Cortex of kidney (tissue), 1 donor: ENCODE data around the gene ZNF853.

Experiments
- DNase-seq: peaks from one replicate; lab custom pipeline; 2025; lab: John Stamatoyannopoulos, UW

The ZNF853 gene

DNA sequence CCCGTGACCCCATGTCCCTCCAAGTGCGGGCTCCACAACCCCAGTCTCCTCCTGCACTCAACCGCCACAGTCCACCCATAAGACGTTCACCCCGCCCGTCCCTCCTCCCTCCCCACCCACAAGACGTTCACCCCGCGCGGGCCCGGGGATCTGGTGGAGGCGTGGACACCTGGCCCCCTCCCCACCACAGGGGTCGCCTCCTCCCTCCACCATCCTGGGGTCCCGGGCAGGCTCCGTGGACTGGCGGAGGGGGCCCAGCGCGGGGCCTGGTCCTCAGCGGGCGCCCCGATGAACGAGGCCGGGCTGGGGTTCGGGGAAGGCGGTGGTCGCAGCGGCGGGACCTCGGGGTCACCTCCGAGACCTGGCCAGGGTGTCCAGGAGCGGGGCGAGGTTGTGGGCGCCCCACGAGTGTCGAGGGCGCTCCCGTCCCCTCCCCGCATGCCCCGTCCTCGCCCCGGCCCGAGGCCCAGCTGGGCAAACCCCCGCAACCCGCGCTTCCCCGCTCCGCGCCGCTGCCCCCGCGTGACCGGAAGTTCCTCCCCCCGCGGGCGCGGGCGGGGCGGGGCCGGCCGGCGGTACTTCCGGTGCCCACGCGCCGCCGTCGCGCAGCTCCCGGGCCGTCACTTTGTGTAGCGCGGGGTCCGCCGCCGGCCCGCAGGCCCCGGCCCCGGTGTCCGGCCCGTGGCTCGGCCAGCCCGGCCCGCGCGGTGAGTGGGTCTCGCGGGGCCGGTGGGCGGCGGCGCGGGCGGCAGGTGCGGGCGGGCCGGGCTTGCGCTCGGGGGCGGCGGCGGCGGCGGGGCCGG is 21.5 kb downstream of the ZNF853 start, which contains the start of gene ZNF316:
Gene ZNF316 (plus strand): TSS at position 578 of the 803 bp plus-strand sequence. CDS start 5,092 bp downstream, outside the sequence.
- no peak for DNase-seq

DNA sequence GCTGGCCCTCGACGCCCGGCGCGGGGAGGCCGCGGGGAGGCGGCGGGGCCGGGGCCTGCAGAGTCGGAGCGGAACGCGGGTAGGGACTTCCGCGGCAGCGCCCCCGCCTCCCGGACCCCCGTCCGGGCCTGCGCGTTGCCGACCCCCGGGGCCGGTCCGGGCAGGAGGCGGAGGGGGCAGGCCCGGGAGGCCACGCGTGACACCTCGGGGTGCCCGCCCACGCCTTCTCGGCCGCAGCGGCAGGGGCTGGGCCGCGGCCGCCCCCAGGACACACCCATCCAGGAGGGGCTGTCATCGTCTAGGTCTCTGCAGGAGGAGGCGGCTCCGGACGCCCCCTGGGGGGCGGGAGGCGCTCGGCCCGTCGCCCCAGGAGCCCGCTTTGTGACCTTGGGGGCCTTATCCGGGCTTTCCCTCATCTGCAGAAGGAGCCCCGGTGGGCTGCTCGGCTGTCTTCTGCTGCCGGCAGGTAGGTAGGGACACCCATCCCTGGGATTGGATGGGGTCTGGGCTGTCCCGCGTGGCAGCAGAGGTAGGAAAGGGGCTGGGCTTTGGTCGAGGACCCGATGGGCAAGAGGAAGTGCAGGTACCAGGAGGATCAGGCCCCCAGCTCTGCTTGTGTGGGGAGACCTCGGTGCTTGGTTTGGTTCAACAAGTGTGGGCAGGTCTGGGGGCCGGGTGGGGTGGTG is 22.3 kb downstream of the ZNF853 start:
- DNase-seq: no peak

DNA sequence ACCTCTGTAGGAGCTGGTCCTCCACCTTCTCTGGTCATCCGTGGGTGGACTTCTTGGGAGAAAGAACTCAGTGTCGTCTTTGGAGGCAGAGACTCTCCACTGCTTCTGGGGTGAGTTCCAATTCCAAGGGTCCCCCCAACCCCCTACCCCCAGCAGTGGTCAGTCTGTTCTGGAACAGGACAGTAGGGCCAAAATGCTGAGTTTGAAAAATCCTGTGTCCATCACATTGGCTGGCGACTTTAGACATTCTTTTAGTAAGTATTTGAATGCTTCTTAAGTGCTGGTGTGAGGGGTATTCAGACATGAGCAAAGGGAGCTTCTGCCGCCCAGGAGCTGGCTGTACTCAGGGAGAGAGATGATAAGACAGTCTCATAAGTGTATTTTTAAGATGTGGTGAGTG is 23.6 kb downstream of the ZNF853 start:
- DNase-seq: no peak

GRCh38 chr7:6639627-6640026 is 24.2 kb downstream of the ZNF853 start:
- DNase-seq: no peak

DNA sequence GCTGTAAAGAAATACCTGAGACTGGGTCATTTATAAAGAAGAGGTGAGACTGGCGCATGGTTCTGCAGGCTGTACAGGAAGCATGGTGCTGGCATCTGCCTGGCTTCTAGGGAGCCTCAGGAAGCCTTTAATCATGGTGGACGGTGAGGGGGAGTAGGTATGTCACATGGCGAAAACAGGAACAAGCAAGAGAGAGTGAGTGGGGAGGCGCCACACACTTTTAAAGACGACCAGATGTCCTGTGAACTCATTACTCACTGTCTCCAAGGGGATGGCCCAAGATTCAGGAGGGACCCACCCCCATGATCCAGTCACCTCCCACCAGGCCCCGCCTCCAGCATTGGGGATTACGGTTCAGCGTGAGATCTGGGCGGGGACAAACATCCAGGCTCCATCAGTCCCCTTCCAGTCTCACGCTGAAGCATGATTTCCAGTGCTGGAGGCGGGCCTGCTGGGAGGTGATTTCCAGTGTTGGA is 24.9 kb downstream of the ZNF853 start:
- no peak for DNase-seq

GRCh38 chr7:6641305-6642035 is 26.1 kb downstream of the ZNF853 start:
- no peak for DNase-seq

DNA sequence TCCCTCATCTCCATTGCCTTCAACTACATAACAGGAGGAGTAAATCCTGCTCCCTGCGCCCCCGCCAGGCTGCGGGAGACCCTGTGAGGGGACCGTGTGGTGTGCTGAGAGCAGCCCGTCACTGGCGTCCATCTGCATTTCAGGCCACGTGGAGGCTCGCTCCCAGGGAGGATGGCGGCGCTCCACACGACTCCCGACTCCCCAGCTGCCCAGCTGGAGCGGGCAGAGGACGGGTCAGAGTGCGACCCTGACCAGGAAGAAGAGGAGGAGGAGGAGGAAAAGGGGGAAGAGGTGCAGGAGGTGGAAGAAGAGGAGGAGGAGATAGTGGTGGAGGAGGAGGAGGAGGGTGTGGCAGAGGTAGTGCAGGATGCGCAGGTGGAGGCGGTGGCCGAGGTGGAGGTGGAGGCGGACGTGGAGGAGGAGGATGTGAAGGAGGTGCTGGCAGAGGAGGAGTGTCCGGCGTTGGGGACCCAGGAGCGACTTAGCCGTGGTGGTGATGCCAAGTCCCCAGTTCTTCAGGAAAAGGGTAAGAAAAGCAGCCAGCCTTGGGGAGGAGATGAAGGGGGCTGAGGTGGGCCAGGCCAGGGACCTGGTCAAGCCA is 26.9 kb downstream of the ZNF853 start:
- no peak for DNase-seq

DNA sequence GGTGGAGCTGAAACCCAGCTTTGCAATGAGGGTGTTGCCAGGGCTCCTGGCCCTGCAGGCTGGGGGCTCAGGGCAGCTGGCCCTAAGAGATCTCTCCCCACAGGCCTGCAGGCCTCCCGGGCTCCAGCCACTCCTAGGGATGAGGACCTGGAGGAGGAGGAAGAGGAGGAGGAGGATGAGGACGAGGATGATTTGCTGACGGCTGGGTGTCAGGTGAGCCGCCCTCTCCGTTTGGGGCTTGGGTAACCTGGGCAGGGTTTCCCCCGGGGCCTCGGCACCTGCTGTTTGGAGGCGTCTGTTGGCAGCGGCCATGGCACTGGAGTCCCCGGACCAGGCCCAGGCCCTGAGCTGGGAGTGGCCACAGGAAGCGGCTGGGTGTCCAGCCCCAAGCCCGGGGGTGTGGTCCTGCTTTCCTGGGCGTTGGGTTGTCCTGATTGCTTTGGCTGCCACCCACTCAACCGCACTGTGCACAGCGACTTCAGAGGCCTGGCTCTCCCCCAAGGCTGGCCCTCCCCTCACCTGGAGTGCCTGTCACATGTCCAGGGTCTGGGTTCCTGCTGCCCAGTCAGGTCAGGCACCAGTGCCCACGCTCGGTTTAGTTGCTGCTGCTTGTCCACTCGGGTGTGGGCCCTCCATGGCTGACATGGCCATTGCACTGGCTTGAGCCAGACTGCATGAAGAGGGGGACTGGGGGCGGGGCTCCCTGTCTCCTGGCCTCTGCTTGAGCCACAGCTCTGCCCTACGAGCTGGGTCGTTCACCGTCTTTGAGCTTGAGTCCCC is 27.6 kb downstream of the ZNF853 start:
- no peak for DNase-seq

GRCh38 chr7:6643915-6644625 is 28.7 kb downstream of the ZNF853 start:
- no peak for DNase-seq

DNA sequence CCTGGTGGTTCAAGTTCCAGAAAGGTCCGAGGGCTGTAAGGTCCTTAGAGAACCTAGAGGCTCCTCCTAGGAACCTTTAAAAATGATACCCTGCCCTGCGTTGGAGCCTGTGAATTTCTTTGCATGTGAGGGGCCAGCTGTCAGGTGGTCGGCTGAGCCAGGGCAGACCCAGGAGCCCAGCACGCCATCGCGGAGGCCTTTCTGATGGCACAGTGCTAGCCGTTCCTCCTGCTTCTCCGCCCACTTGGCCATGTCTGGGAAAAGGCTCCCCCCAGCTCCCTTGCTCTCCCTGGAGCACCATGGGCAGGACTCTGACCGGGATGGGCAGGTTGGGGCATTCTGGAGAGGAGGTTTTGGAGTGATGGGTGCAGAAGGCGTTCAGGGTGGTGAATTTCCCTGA is 29.3 kb downstream of the ZNF853 start:
- no peak for DNase-seq

DNA sequence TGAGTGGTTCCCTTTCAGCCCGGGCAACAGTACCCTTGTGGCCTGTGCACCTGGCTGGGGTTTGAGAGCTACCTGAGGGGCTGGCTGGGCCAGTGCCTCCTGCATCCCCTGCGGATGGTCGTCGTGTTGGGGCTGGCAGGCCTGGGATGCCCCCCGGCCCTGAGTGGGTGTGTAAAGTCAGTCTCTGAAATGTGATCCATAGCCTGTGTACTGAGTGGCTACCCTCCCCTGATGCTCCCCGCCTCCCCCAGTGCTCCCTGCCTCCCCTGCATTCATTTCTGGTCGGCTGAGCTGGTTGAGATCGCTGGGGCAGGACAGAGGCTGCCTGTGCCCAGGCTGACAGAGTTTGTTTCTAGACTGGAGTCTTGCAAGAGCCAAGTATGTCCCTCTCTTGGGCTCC is 31.1 kb downstream of the ZNF853 start:
- DNase-seq: no peak

DNA sequence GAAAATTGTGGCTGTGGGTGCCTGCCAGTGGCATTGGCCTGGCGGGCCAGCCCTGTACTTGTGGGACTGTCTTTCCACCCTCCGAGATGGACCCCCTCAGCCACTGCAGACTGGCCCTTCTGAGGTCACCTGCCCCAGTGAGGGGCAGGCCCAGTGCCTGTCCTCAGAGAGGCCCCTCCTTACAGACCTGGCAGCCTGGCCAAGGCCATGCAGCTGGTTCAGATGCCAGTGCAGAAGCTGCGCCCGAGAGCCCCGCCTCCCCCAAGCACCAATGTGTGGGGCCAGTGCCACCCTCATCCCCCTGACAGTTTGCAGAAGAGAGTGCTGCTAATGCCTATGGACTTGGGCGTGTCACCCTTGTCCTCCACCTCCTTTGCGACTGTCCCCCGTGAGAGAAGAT is 31.7 kb downstream of the ZNF853 start:
- DNase-seq: no peak

- DNase-seq: no peak
Observed at GRCh38 chr7:6647541-6647940, 32.1 kb downstream of the ZNF853 start.

DNA sequence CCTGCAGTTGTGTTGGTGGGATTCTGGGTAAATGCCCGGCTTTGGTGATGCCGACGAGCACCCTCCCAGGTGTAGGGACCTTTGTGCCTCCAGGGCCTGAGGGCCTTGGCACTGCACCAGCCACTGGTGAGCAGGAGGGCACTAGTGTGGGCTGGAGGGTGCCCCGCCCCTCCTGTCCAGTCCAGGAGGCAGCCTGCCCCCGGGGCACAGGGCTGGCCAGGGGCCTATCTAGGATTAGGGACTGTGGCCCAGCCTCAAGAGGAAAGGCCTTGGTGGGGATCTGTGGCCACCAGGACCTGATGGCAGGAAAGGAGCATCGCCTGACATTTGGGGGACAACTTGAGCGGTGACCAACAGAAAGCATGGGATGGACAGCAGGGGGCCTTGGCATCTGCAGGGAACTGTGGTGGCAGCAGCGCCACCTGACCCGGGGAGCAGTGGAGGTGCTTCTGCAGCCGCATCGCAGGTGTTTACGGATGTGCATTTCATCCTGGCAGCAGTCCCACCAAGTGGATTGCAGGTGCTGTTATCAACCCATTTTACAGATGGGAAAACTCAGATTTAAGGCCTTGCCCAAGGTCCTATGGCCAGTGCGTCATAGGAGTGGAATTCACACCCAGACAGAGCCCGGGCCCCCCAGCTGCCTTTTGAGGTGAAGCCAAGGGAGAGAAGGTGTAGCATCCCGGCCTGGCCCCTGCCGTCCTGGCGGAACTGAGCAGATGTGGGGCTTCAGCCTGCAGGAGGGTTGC is 32.8 kb downstream of the ZNF853 start:
- DNase-seq: no peak

DNA sequence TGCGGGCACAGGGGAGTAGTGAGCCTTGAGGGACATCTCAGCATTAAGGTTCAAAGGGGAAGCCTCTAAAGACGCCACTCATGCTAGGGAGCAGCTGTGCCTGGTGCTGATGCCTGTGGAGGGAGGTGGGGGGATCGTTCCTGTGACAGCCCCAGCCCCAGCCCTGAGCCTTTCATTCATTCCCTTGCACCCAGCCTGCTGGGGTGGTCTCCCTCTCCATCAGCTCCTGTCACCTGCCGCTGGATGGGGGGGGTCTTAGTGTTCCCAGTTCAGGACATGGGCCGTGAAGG is 33.4 kb downstream of the ZNF853 start:
- DNase-seq: no peak

DNA sequence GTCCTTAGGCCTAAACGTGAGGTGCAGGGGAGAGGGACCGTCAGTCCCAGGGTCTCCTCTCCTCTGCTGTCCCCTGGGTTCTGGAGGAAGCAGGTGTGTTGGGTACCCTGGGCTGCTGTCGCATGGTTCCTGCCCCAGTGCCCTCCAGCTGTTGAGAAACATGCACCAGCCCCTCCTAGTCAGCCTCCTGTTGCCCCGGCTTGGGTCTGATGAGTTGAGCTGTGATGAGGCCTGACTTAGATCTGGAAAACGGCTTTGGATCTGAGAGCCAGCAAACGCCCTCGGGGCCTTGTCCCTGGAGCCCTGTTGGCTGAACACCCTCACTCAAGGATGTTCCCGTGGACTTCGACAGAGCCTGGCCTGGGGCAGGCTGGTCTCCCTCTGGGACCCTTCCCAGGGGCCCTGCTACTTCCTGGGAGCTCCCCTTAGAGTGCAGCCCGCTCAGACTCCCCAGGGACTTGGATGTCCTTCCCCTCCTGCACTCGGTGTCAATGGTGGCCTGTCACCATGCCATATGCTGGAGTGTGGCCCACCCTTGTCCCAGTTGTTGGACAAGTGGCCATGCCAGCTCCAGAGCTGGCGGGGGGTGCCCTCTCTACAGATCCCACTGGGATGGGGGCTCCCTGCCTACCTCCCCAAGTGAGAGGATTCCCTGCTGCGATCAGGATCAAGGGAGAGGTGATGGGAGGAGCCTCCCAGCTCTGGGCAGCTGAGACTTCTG is 34.0 kb downstream of the ZNF853 start:
- DNase-seq: no peak

GRCh38 chr7:6650086-6650485 is 34.7 kb downstream of the ZNF853 start:
- DNase-seq: no peak

- DNase-seq: no peak
Observed at GRCh38 chr7:6650521-6651011, 35.2 kb downstream of the ZNF853 start.

GRCh38 chr7:6651851-6652445 is 36.5 kb downstream of the ZNF853 start:
- DNase-seq: no peak
